ENCODE data around the gene PIEZO2. TPM values are rescaled to one million over a fixed set of nuclear protein-coding genes. Genes with fewer than 3 reads are reported as not detected.

The PIEZO2 gene
- total RNA-seq, 8 experiments from 2014 or later = 1.9 to 73.5 (median 2.8) TPM

GRCh38 chr18:10754128-10754527 lies 395.2 kb downstream of the PIEZO2 start:
- ATAC-seq (replicated peaks in 6 of 8) = no peak
- WGBS, 10 experiments = 17 to 100% (median 95%) methylated on average over 1 to 4 of the region's 4 CpGs; no CpG with 5 or more reads in 5 of the 10 experiments
- H3K27ac ChIP-seq = no peak overlapping the region
- in situ Hi-C loops (cut with MboI; ENCODE audit: low pct_unique_long_range_greater_than_20kb in 2 of 9, low sequenced_read_pairs in 9 of 9, unreplicated experiment in 9 of 9) = no loop called here
- no peak overlapping the region for H3K4me3 ChIP-seq
- peaks cover 6 to 38% of the 10 kb centered on the region in 2 donors for H3K4me1 ChIP-seq (replicated peaks in 1 of 2)

- peaks cover 6 to 34% of the 10 kb centered on the region in 2 donors for H3K4me1 ChIP-seq (replicated peaks in 1 of 2)
- no peak overlapping the region for H3K4me3 ChIP-seq
- WGBS, 10 experiments = 31 to 95% (median 70%) methylated on average over 1 to 8 of the region's 8 CpGs; no CpG with 5 or more reads in 1 of the 10 experiments
- ATAC-seq (replicated peaks in 6 of 8) = peak in 5 of 8 experiments; percentile 58 to 80 (median 65)
- in situ Hi-C loops (cut with MboI; ENCODE audit: low pct_unique_long_range_greater_than_20kb in 2 of 9, low sequenced_read_pairs in 9 of 9, unreplicated experiment in 9 of 9) = no loop called here
- peak overlapping the region in 1 of 2 donors; percentile 10 for H3K27ac ChIP-seq
Observed at GRCh38 chr18:10752382-10752781, 397.0 kb downstream of the PIEZO2 start.

- WGBS, 10 experiments = 32 to 93% (median 64%) methylated on average over 1 to 6 of the region's 8 CpGs; no CpG with 5 or more reads in 4 of the 10 experiments
- ATAC-seq (replicated peaks in 6 of 8) = peak in 5 of 8 experiments; percentile 61 to 81 (median 76)
- peak overlapping the region in 1 of 2 donors; percentile 2 for H3K27ac ChIP-seq
- H3K4me3 ChIP-seq = no peak overlapping the region
- in situ Hi-C loops (cut with MboI; ENCODE audit: low pct_unique_long_range_greater_than_20kb in 2 of 9, low sequenced_read_pairs in 9 of 9, unreplicated experiment in 9 of 9) = no loop called here
- peaks cover 6 to 34% of the 10 kb centered on the region in 2 donors for H3K4me1 ChIP-seq (replicated peaks in 1 of 2)
Observed at GRCh38 chr18:10751653-10752052, 397.7 kb downstream of the PIEZO2 start.

GRCh38 chr18:10750191-10751035 lies 399.0 kb downstream of the PIEZO2 start:
- ATAC-seq (replicated peaks in 6 of 8) = no peak
- in situ Hi-C loops (cut with MboI; ENCODE audit: low pct_unique_long_range_greater_than_20kb in 2 of 9, low sequenced_read_pairs in 9 of 9, unreplicated experiment in 9 of 9) = no loop called here
- Histone ChIP-seq H3K4me3 (no peak overlapping the region), H3K4me1 (replicated peaks in 1 of 2) (peaks cover 6 to 34% of the 10 kb centered on the region in 2 donors), H3K27ac (no peak overlapping the region)
- 16 to 100% (median 72%) methylated on average over 2 to 5 of the region's 5 CpGs for WGBS, 10 experiments

GRCh38 chr18:10748641-10749040 lies 400.7 kb downstream of the PIEZO2 start:
- ATAC-seq (replicated peaks in 6 of 8) = peak in 1 of 8 experiments; percentile 10
- 0 to 83% (median 21%) methylated on average over 1 of the region's 1 CpG; no CpG with 5 or more reads in 2 of the 10 experiments for WGBS, 10 experiments

GRCh38 chr18:10745971-10746370 lies 403.4 kb downstream of the PIEZO2 start:
- WGBS, 10 experiments = 38 to 100% (median 77%) methylated on average over 1 to 3 of the region's 3 CpGs; no CpG with 5 or more reads in 4 of the 10 experiments
- ATAC-seq (replicated peaks in 6 of 8) = peak in 1 of 8 experiments; percentile 24
- in situ Hi-C loops (cut with MboI; ENCODE audit: low pct_unique_long_range_greater_than_20kb in 2 of 9, low sequenced_read_pairs in 9 of 9, unreplicated experiment in 9 of 9) = no loop called here

More at GRCh38 chr18:10748641-10749040, 400.7 kb downstream of the PIEZO2 start:
- Histone ChIP-seq H3K4me3 (no peak overlapping the region), H3K27ac (no peak overlapping the region), H3K4me1 (replicated peaks in 1 of 2) (peaks cover 6 to 34% of the 10 kb centered on the region in 2 donors)
- in situ Hi-C loops (cut with MboI; ENCODE audit: low pct_unique_long_range_greater_than_20kb in 2 of 9, low sequenced_read_pairs in 9 of 9, unreplicated experiment in 9 of 9) = no loop called here

GRCh38 chr18:10745219-10745618 lies 404.1 kb downstream of the PIEZO2 start:
- H3K27ac ChIP-seq = no peak overlapping the region
- in situ Hi-C loops (cut with MboI; ENCODE audit: low pct_unique_long_range_greater_than_20kb in 2 of 9, low sequenced_read_pairs in 9 of 9, unreplicated experiment in 9 of 9) = no loop called here
- ATAC-seq (replicated peaks in 6 of 8) = no peak
- WGBS, 10 experiments = 15 to 86% (median 78%) methylated on average over 2 to 7 of the region's 8 CpGs; no CpG with 5 or more reads in 2 of the 10 experiments
- no peak overlapping the region for H3K4me3 ChIP-seq
- H3K4me1 ChIP-seq (replicated peaks in 1 of 2) = peaks cover 0 to 10% of the 10 kb centered on the region in 2 donors

More at GRCh38 chr18:10745971-10746370, 403.4 kb downstream of the PIEZO2 start:
- no peak overlapping the region for H3K4me3 ChIP-seq
- H3K4me1 ChIP-seq (replicated peaks in 1 of 2) = peaks cover 6 to 13% of the 10 kb centered on the region in 2 donors
- H3K27ac ChIP-seq = no peak overlapping the region

- in situ Hi-C loops (cut with MboI; ENCODE audit: low pct_unique_long_range_greater_than_20kb in 2 of 9, low sequenced_read_pairs in 9 of 9, unreplicated experiment in 9 of 9) = no loop called here
- Histone ChIP-seq H3K27ac (no peak overlapping the region), H3K4me1 (replicated peaks in 1 of 2) (peaks cover 3 to 20% of the 10 kb centered on the region in 2 donors), H3K4me3 (no peak overlapping the region)
- no peak for ATAC-seq (replicated peaks in 6 of 8)
- WGBS, 10 experiments = 0 to 88% (median 71%) methylated on average over 1 to 4 of the region's 5 CpGs; no CpG with 5 or more reads in 1 of the 10 experiments
Observed at GRCh38 chr18:10743766-10744165, 405.6 kb downstream of the PIEZO2 start.

GRCh38 chr18:10739152-10739551 lies 410.2 kb downstream of the PIEZO2 start:
- peak in 6 of 8 experiments; percentile 37 to 74 (median 64) for ATAC-seq (replicated peaks in 6 of 8)
- Histone ChIP-seq H3K4me3 (no peak overlapping the region), H3K27ac (peak overlapping the region in 1 of 2 donors; percentile 37), H3K4me1 (replicated peaks in 1 of 2) (peaks cover 3 to 19% of the 10 kb centered on the region in 2 donors)
- WGBS, 10 experiments = 30 to 100% (median 72%) methylated on average over 1 to 3 of the region's 3 CpGs; no CpG with 5 or more reads in 2 of the 10 experiments
- in situ Hi-C loops (cut with MboI; ENCODE audit: low pct_unique_long_range_greater_than_20kb in 2 of 9, low sequenced_read_pairs in 9 of 9, unreplicated experiment in 9 of 9) = no loop called here

- in situ Hi-C loops (cut with MboI; ENCODE audit: low pct_unique_long_range_greater_than_20kb in 2 of 9, low sequenced_read_pairs in 9 of 9, unreplicated experiment in 9 of 9) = no loop called here
- H3K27ac ChIP-seq = no peak overlapping the region
- 20 to 79% (median 47%) methylated on average over 1 to 3 of the region's 3 CpGs; no CpG with 5 or more reads in 6 of the 10 experiments for WGBS, 10 experiments
- ATAC-seq (replicated peaks in 6 of 8) = peak in 3 of 8 experiments; percentile 74 to 82 (median 80)
- H3K4me1 ChIP-seq (replicated peaks in 1 of 2) = peaks cover 3 to 19% of the 10 kb centered on the region in 2 donors
- no peak overlapping the region for H3K4me3 ChIP-seq
Observed at GRCh38 chr18:10736984-10737383, 412.4 kb downstream of the PIEZO2 start.

- Histone ChIP-seq H3K27ac (no peak overlapping the region), H3K4me1 (replicated peaks in 1 of 2) (no peaks in the 10 kb centered on the region), H3K4me3 (no peak overlapping the region)
- in situ Hi-C loops (cut with MboI; ENCODE audit: low pct_unique_long_range_greater_than_20kb in 2 of 9, low sequenced_read_pairs in 9 of 9, unreplicated experiment in 9 of 9) = no loop called here
- 5 to 79% (median 28%) methylated on average over 2 to 4 of the region's 4 CpGs for WGBS, 10 experiments
- no peak for ATAC-seq (replicated peaks in 6 of 8)
Observed at GRCh38 chr18:10732990-10733389, 416.4 kb downstream of the PIEZO2 start.

GRCh38 chr18:10727477-10727876 lies 421.9 kb downstream of the PIEZO2 start:
- Histone ChIP-seq H3K4me1 (replicated peaks in 1 of 2) (no peaks in the 10 kb centered on the region), H3K27ac (no peak overlapping the region), H3K4me3 (no peak overlapping the region)
- ATAC-seq (replicated peaks in 6 of 8) = peak in 2 of 8 experiments; percentile 35 to 44
- in situ Hi-C loops (cut with MboI; ENCODE audit: low pct_unique_long_range_greater_than_20kb in 2 of 9, low sequenced_read_pairs in 9 of 9, unreplicated experiment in 9 of 9) = no loop called here
- 53 to 100% (median 90%) methylated on average over 1 to 3 of the region's 3 CpGs; no CpG with 5 or more reads in 2 of the 10 experiments for WGBS, 10 experiments
